ENCODE data around the gene CCDC17.
A peak's percentile ranks its signal among the peaks of the same experiment; 100 is the strongest.
"Not testable (repeated sequence)": the region's sequence is repeated elsewhere in the genome, so short reads cannot be mapped to it uniquely, and the experiment has no call there.

The CCDC17 gene

GRCh38 chr1:45604239-45604638, 19.6 kb downstream of the CCDC17 start:
- DNase-seq (ENCODE audit: low spot score) = no peak
- Histone ChIP-seq H3K4me1 (ENCODE audit: insufficient read depth, poor library complexity, severe bottlenecking) (no peaks in the 10 kb centered on the region), H3K36me3 (ENCODE audit: low read depth) (peaks cover 76% of the 10 kb centered on the region), H3K4me3 (ENCODE audit: severe bottlenecking) (no peak overlapping the region), H3K27me3 (ENCODE audit: insufficient read depth, poor library complexity, severe bottlenecking) (no peaks in the 10 kb centered on the region), H3K27ac (ENCODE audit: poor library complexity, severe bottlenecking) (no peak overlapping the region), H3K9me3 (ENCODE audit: severe bottlenecking) (no peaks in the 10 kb centered on the region)
- TF ChIP-seq CTCF (IDR thresholded peaks at IDR 0.05; ENCODE audit: poor library complexity, severe bottlenecking) = no peak
- no peak for ATAC-seq (ENCODE audit: low read depth)

GRCh38 chr1:45596765-45597164, 27.1 kb downstream of the CCDC17 start:
- peaks cover 68% of the 10 kb centered on the region for H3K36me3 ChIP-seq (ENCODE audit: low read depth)
- not testable (repeated sequence) for H3K4me1 ChIP-seq (ENCODE audit: insufficient read depth, poor library complexity, severe bottlenecking); H3K9me3 ChIP-seq (ENCODE audit: severe bottlenecking); H3K4me3 ChIP-seq (ENCODE audit: severe bottlenecking); H3K27ac ChIP-seq (ENCODE audit: poor library complexity, severe bottlenecking); H3K27me3 ChIP-seq (ENCODE audit: insufficient read depth, poor library complexity, severe bottlenecking); ATAC-seq (ENCODE audit: low read depth); DNase-seq (ENCODE audit: low spot score)

GRCh38 chr1:45594412-45594811, 29.4 kb downstream of the CCDC17 start:
- H3K27ac ChIP-seq (ENCODE audit: poor library complexity, severe bottlenecking) = no peak overlapping the region
- H3K4me1 ChIP-seq (ENCODE audit: insufficient read depth, poor library complexity, severe bottlenecking) = no peaks in the 10 kb centered on the region
- H3K27me3 ChIP-seq (ENCODE audit: insufficient read depth, poor library complexity, severe bottlenecking) = no peaks in the 10 kb centered on the region
- no peak for TF ChIP-seq CTCF (IDR thresholded peaks at IDR 0.05; ENCODE audit: poor library complexity, severe bottlenecking)
- DNase-seq (ENCODE audit: low spot score) (no peak), ATAC-seq (ENCODE audit: low read depth) (no peak)
- no peaks in the 10 kb centered on the region for H3K9me3 ChIP-seq (ENCODE audit: severe bottlenecking)
- H3K4me3 ChIP-seq (ENCODE audit: severe bottlenecking) = no peak overlapping the region
- H3K36me3 ChIP-seq (ENCODE audit: low read depth) = peaks cover 73% of the 10 kb centered on the region

- DNase-seq (ENCODE audit: low spot score) = no peak
- H3K36me3 ChIP-seq (ENCODE audit: low read depth) = peaks cover 55% of the 10 kb centered on the region
Observed at GRCh38 chr1:45589861-45590260, 34.0 kb downstream of the CCDC17 start.

GRCh38 chr1:45586769-45587168, 37.1 kb downstream of the CCDC17 start:
- H3K36me3 ChIP-seq (ENCODE audit: low read depth) = peaks cover 26% of the 10 kb centered on the region
- no peaks in the 10 kb centered on the region for H3K4me1 ChIP-seq (ENCODE audit: insufficient read depth, poor library complexity, severe bottlenecking)
- TF ChIP-seq CTCF (IDR thresholded peaks at IDR 0.05; ENCODE audit: poor library complexity, severe bottlenecking) = no peak
- no peaks in the 10 kb centered on the region for H3K9me3 ChIP-seq (ENCODE audit: severe bottlenecking)
- no peak overlapping the region for H3K27ac ChIP-seq (ENCODE audit: poor library complexity, severe bottlenecking)
- DNase-seq (ENCODE audit: low spot score) (no peak), ATAC-seq (ENCODE audit: low read depth) (no peak)
- H3K27me3 ChIP-seq (ENCODE audit: insufficient read depth, poor library complexity, severe bottlenecking) = no peaks in the 10 kb centered on the region
- H3K4me3 ChIP-seq (ENCODE audit: severe bottlenecking) = no peak overlapping the region

More at GRCh38 chr1:45589861-45590260, 34.0 kb downstream of the CCDC17 start:
- TF ChIP-seq CTCF (IDR thresholded peaks at IDR 0.05; ENCODE audit: poor library complexity, severe bottlenecking) = no peak
- H3K4me1 ChIP-seq (ENCODE audit: insufficient read depth, poor library complexity, severe bottlenecking) = no peaks in the 10 kb centered on the region
- peak; percentile 32; the same call in 2 of the 3 replicates for ATAC-seq (ENCODE audit: low read depth)
- no peak overlapping the region for H3K4me3 ChIP-seq (ENCODE audit: severe bottlenecking)
- peak overlapping the region; percentile 24 for H3K27ac ChIP-seq (ENCODE audit: poor library complexity, severe bottlenecking)
- H3K9me3 ChIP-seq (ENCODE audit: severe bottlenecking) = no peaks in the 10 kb centered on the region
- no peaks in the 10 kb centered on the region for H3K27me3 ChIP-seq (ENCODE audit: insufficient read depth, poor library complexity, severe bottlenecking)
